SU-DHL-6 (cell line): ENCODE results near the gene COX19.

Source experiments
- CTCF ChIP-seq: fragments of 200-600 bp; sonication (generic); IDR thresholded peaks from one replicate; pipeline ENCODE4 v1.5.1; 2017; ENCODE audit warnings: antibody characterized with exemption, mild to moderate bottlenecking, low read length, moderate library complexity; ENCODE audit not compliant: insufficient read depth, poor library complexity, severe bottlenecking
- EZH2phosphoT487 ChIP-seq: fragments of 200-600 bp; sonication (generic), shearing (Covaris generic); conservative IDR thresholded peaks from 2 replicates; pipeline ENCODE4 v1.6.1; 2018; ENCODE audit warnings: mild to moderate bottlenecking, antibody characterized with exemption, low read length, moderate library complexity, mixed read lengths

GRCh38 chr7:917255-918117 lies 57.9 kb downstream of the COX19 start:
- TF ChIP-seq CTCF (no peak), EZH2phosphoT487 (no peak)
